ENCODE results near the gene FIBCD1.

- TF ChIP-seq EZH2 (IDR thresholded peaks at IDR 0.05; ENCODE audit: low read length), result no peak
- TF ChIP-seq CTCF (optimal IDR thresholded peaks at IDR 0.05 in 1 of 3, IDR thresholded peaks at IDR 0.05 in 1 of 3, conservative IDR thresholded peaks at IDR 0.05 in 1 of 3; ENCODE audit: extremely low read depth in 1 of 3, insufficient read depth in 2 of 3, low read length in 3 of 3), result no peak
Measured at GRCh38 chr9:130963337-130963908, 24.4 kb upstream of the FIBCD1 start.

Measured in keratinocyte (primary cell).